ENCODE measurements around the gene VWA8.
"Not testable (repeated sequence)": the region's sequence is repeated elsewhere in the genome, so short reads cannot be mapped to it uniquely, and the experiment has no call there.

VWA8 gene

GRCh38 chr13:41785402-41786172 is 175.3 kb downstream of the VWA8 start:
- no peak for DNase-seq

GRCh38 chr13:41782086-41782485 is 178.8 kb downstream of the VWA8 start:
- no peak for DNase-seq

- DNase-seq: no peak
These were observed 179.9 kb downstream of the VWA8 start for GRCh38 chr13:41780715-41781706.

DNA sequence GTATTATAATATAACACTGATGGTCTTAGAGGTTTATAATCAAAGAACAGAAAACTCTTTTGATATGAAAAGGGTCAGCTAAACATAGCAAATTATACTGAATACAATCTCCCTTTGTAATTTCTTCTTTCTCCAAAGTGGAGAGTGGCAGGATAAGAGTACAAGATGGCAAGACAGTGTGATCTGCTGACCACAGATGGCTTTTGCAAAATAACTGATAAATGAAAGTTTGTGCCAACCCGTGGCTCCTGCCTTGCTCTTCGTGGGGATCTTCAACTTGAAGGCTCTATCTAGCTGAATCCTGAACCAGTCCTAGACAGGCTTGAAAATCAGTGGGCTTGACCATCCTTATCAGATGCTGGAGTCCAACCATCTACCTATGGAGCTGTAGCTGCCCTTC is 185.7 kb downstream of the VWA8 start:
- no peak for DNase-seq

DNA sequence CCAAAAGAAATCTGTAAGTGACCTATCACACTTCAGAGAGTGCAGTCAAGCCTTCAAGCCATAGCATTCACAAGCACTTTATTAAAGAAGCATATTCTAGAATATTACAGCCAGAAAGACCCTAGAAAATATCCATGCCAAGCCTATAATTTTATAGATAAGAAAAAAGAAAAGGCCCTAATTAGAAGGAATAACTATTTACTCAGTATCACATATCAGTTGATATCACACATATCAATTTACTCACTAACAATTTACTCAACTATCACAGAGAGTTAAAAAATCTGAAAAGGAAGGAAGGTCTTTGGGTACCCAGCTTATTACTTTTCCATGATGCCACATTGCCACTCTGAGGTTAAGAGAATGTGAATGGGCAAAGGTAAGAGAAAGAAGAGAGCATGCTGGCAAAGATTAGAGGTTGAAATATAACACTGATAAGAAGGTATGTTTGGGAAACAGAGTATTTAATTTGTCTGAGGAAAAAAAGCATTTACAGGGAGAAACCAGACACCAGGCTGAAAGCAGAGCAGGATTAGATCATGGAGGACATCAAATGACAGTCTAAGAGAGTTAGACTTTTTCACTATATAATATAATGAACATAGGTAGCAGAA is 186.2 kb downstream of the VWA8 start:
- no peak for DNase-seq

- no peak for DNase-seq
These were observed 193.1 kb downstream of the VWA8 start for GRCh38 chr13:41767801-41768200.

GRCh38 chr13:41766439-41766838 is 194.5 kb downstream of the VWA8 start:
- DNase-seq: no peak

- DNase-seq: no peak
These were observed 195.1 kb downstream of the VWA8 start for GRCh38 chr13:41765813-41766212.

DNA sequence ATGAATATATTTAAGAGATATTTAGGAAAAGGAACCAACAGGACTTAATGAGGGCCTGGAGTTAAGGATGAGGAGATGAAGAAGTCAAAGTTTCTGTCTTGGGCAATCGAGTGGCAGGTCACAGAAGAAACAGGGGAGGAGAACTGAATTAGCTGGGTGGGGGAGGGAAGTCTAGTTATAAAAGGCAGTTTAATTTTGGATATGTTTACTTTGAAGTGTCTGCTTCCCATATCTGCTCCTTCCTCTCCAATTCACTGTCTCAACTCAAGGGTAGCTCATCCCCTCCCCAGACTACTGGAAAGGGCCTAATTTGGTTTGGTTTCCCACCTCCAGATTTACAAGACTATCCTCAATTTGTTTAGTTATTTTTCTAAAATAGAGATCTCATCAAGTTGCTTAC is 195.9 kb downstream of the VWA8 start:
- DNase-seq: no peak

GRCh38 chr13:41764558-41764957 is 196.4 kb downstream of the VWA8 start:
- DNase-seq: no peak

- no peak for DNase-seq
These were observed 197.1 kb downstream of the VWA8 start for GRCh38 chr13:41763782-41764181.

GRCh38 chr13:41762796-41763195 is 198.1 kb downstream of the VWA8 start:
- DNase-seq: no peak

DNA sequence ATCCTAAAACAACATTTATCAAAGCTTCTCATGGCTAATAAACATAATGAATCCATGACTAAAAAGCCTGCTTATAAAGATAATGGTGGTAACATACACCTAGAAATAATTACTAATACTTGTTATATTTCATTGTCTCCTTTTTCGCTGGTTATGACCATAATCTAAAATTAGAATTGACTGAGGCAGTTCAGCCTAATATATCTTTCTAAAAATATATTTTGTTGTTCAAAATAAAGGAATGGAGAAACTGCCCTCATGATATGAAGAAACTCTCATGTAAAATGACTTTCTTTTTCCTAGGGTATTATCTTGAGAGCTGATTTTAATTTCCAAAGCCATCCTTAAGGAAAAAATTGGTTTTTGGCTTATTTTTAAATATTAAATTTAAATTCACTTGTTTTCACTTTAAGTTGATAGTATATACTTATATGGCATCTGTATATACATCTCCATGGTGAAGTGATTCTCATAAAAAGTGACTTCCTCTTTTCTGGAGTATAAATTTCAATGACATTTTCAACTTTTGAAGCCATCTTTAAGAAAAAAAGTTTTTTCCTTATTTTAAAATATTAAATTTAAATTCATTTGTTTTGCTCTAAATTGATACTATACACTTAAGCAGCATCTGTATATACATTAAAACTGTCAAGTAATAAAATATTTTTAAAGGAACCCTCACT is 204.6 kb downstream of the VWA8 start:
- DNase-seq: no peak

- DNase-seq: no peak
These were observed 209.0 kb downstream of the VWA8 start for GRCh38 chr13:41751734-41752445.

- no peak for DNase-seq
These were observed 209.6 kb downstream of the VWA8 start for GRCh38 chr13:41751277-41751676.

GRCh38 chr13:41746259-41746658 is 214.7 kb downstream of the VWA8 start:
- DNase-seq: no peak

DNA sequence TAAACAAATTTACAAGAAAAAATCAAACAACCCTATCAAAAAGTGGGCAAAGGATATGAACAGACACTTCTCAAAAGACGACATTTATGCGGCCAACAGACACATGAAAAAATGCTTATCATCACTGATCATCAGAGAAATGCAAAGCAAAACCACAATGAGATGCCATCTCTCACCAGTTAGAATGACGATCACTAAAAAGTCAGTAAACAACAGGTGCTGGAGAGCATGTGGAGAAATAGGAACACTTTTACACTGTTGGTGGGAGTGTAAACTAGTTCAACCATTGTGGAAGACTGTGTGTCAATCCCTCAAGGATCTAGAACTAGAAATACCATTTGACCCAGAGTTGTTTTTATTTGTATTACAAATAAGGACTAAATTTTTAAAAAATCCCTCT is 215.4 kb downstream of the VWA8 start:
- not testable (repeated sequence) for DNase-seq

- no peak for DNase-seq
These were observed 217.9 kb downstream of the VWA8 start for GRCh38 chr13:41742917-41743552.

DNA sequence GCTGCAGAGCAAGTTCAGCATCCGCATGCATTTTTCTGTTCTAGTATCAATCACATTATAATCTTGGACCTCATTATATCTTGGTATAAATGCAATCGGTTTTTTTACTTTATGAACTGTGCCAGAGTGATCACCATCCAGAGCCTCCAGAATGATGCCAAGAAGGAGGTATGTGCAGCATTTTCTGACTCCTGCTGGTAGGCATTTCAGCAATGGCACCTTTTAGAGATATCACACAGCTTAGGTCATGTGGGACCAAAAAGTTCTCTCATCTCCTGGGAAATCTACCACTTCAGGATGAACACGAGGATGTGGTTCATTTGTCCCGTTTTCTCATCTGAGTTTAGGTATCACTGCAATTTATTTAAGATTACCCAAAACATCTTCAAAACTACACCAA is 220.4 kb downstream of the VWA8 start:
- no peak for DNase-seq

DNA sequence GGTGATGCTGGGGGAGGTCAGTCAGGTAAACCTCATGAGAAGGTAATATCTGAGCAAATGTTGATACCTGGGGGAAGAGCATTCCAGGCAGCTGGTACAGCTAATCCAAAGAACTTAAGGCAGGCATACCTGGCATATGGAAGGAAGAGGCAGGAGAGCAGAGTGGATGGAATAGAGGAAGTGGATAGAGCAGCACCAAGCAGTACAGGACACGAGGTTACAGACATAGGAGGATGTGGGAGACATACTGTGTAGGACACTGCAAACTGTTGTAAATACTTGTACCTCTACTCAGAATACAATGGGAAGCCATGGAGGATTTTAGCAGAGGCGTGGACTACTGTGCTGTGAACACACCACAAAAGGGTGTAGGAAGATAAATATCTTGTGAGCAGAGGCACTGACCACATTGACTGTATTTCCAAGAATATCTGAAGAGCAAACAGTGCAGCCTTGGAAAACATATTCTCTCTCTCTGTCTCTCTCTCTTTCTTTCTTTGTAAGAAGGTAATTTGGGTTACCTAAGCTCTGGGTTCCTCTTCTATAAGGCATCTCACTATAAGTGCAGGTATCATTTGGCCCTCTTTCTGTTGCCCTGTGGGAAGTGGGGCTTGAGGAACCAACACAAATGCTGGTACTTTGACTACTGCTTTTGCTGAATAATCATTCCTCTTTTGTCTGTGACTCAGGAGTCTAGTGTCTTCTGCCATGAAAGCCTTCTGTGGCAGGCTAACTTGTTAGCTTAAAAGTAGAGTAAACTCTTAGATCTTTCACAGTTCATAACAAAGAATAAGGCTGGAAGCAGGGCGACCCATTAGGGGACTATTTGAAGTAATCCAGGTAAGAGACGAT is 238.0 kb downstream of the VWA8 start:
- no peak for DNase-seq
